Measurements from ENCODE around the gene NFYC.
A peak's percentile ranks its signal among the peaks of the same experiment; 100 is the strongest.
"Not testable (repeated sequence)": the region's sequence is repeated elsewhere in the genome, so short reads cannot be mapped to it uniquely, and the experiment has no call there.

Gene NFYC

DNA sequence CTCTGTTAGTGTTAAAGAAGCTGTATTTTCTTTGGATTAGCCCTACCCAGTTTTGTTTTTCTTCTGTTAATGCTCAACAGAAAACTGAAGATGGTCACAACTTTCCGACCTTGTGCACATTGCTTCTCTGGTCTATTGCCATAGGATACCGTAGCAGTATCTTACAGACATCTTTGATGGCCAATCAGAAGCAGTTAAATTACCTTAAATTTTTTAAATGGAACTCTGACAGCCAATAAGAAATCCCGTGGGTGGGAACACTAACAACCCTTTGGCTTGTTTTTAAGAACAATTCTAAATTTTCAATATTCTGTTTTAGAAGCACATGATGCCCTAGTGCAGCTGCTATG lies 17.2 kb downstream of the NFYC start:
- no peak for DNase-seq

DNA sequence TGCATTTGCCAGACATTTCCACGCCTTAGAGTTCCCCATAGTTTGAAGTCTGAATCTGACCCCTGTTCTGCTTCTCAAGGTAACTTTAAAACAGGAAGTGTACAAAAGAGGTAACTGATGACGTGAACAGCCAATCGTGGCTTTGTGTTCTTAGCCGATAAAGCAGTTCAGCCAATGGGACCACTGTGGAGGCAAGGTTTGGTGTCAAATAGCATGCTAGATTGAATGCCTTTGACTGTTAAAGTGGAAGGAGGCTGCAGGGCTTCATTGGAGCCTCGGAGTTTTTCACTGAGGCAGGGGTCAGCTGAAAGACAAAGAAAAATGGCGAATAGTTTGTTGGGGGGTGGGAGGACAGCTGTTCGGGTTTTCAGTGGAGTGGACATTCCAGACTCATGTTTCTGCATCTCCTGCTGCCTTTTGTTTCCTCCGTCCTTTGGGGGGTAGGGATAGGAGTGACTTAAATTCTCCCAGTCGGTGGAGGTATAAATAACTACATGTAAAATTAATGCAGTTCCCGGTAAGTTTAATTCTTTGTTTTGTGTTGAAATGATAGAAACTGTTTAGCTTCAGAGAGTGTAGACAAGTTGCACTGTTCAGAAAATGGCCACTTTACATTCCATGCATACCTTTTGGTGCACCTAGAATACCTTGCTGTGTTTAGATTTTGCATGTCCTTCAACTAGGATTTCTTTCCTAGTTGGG lies 17.7 kb downstream of the NFYC start:
- no peak for DNase-seq

DNA sequence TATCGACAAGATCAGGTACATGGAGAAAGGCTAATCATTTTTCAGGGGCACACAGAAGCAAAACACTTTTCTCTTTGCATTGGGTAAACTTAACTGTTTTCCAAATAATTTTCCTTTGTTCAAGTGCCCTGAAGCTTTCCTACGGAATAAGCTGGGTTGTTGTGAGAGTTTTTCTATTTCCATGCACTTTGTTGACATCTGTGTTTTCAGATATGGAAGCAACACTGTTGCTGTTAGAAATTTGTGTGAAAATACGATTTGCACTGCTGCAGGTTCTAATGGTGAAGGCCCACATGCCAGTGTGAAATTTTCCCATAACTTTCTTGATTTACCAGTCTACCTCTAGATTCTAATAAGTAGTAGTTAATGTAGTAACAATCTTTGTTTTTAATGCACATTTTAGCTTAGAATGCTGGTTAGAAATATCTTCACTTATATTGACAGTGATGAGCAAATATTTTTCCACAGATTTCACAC lies 18.3 kb downstream of the NFYC start:
- DNase-seq, result no peak

DNA sequence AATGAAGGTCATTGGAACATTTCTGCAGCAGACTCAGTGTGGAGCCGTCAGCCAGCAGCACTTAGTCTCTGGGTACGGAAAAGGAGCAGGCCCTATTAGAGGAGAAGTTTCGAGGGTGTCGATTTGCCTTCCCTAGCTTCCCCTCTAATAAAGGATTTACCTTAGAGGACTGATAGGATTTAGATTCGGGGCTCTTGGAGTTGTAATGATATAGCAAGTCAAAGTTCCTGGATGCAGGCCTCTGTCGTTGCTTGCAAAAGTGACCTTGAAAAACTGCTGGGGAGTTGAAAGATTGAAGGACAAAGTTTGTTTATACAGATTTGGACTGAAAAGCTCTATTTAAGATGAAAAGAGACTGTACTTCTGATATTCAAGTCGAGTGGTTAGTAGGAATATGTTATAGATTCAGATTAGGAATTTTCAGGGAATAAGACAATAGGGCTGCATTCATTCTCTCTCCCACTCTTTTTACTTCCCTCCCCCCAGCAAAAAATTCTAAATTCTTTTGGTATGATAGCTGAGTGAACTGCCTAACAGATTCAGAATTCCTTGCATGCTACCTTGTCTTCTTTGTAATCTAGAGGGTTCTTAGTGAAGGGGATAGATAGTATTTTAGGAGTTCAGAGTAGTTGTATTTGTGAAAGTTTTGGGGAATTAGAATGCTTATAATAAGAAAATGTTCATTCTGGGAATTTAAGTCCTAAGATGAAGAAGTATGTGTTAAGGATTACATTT lies 19.2 kb downstream of the NFYC start:
- no peak for DNase-seq

DNA sequence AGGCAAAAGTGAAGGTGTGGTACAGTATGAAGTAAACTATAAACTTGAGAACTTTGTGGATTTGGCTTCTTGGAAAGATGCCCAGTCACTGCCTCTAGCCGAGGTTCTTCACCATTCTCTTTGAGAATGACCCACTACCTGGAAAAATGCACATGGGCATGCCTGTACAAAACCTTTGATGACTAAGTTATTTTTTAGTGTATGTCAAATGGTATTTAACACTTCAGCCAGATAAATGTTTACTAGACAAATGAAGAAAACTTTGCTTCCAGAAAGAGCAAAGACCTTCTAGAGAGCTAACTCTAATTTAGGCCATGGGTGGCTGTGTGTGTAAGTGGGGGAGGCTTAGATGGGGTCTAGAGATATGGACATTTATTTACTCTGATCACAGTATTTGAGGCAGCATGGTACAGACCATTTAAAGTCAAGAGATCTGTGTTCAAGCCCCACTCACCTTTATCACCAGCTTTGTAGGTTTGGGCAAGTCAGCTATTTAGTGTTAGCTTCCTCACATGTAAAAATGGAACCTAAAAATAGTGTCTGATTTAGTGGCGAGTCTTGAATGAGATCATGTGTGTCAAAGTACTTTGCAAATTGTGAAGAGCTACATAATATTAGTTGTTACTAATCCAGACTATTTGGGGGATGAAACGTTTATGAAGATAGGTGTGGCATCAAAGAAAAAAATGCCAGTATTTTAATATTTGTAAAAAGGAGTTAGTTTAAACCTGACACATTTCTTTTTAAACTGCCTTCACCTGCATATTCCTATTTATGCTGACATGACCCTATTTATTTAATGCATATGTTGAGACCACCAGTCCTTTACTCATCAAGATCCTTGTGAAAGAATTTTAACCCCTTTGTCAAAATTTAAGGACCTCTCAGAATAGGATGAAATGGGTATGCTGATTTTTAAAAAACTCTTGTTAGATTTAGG lies 20.2 kb downstream of the NFYC start:
- DNase-seq, result no peak

DNA sequence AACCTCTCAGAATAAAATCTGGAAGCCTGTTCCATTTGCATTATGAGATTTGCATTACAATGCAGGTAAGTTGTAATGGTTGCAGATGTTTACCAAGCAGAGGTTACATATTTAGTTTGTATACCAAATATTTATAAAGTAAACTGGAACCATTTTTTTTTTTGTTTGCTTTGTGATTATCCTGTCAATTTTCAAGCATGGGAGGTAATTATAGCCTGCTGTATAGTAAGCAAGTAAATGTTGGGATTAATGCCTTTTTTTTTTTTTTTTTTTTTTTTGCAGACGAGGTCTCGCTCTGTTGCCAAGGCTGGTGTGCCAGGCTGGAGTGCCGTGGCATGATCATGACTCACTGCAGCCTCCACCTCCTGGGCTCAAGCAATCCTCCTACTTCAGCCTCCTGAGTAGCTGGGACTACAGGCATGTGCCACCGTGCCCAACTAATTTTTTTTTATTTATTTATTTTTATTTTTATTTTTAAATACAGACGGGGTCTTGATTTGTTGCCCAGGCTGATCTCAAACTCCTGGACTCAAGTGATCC lies 21.0 kb downstream of the NFYC start:
- no peak for DNase-seq

DNA sequence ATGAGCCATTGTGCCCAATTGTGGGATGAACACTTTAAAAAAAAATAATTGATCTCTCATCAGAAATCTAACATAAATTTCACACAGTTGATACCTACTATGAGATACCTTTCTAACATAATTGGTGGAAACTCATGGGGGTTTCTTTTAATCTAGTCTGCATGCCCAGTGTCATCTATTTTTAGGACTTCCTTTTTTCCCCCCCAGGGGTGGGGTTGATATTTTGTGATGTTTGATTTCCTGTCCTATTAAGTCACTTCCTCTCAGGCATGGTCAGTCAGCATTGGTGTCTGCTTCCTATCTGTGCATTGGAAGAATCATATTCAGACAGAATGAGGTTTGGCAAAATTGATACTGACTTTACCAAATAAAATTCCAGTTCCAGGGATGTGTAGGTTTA lies 21.5 kb downstream of the NFYC start:
- peak in 1 of 2 donors; percentile 69 for DNase-seq

DNA sequence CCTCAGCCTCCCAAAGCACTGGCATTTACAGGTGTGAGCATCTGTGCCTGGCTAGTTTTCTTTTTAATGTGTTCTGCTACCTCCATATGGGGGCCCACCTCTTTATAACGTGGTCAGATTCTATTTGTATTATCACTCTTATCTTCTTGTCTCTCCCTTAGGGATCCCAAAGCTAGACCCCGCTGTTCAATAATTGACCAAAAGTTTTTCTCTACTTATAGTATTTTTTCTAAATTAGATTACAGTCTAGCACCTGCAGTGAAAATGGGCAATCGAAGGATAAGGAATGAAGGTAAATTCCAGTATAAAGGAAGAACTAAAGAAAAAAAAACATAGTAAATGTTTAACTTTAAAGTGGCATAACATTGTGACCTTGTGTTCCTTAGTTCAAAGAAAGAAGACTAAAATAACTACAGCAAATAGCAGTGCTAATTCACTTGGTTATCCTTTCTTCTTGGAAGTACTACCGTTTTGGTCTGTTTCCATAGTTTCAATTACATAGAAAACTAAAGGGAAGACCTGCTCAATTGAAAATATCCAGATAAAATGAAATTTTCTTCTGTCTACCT lies 24.1 kb downstream of the NFYC start:
- no peak for DNase-seq

DNA sequence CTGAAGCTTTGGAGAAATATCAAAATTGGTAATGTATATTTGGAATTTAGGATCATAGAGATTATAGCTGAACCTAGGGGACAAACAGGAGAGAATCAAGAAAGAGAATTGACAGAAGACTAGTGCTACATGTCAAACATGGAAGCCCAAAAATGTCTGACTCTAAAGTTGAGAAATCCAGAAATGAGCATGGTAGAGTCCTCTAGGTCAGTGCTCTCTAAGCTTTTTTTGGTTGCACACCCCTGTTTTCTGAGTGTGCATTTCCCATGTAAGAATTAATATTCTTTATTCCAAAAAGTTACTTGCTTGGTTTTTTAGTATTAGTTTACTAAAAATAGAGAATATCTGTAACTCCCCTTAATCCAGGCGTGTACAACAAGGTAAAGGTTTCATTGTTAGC lies 25.6 kb downstream of the NFYC start:
- DNase-seq, result no peak

DNA sequence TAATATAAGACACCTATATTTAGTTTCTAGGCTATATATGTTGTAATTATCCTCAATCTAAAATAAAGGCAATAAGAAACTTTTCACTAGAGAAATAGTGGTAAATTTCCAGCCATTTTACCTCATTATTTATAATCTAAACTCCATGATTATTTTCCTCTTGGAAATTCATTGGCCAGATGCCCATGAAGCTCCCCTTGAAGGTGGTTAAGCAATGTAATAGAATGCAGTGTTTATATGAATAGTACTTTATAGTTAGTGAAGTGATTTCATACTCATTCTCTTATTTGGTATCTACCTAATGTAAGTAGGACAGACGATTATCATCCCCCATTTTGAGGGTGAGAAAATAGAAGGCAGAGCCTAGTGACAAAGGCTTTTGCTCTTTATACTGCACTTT lies 26.5 kb downstream of the NFYC start:
- no peak for DNase-seq

DNA sequence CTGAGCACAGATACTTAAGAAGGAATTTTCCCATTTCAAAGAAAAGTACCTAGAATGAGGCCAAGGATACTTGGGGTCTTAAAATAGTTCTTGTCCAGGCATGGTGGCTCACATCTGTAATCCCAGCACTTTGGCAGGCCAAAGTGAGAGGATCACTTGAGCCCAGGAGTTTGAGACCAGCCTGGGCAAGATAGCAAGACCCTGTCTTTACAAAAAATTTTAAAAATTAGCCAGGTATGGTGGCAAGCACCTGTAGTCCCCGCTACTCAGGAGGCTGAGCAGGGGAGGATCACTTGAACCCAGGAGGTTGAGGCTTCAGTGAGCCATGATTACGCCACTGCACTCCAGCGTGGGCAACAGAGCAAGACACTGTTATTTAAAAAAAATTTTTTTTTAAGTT lies 29.0 kb downstream of the NFYC start:
- no peak for DNase-seq

DNA sequence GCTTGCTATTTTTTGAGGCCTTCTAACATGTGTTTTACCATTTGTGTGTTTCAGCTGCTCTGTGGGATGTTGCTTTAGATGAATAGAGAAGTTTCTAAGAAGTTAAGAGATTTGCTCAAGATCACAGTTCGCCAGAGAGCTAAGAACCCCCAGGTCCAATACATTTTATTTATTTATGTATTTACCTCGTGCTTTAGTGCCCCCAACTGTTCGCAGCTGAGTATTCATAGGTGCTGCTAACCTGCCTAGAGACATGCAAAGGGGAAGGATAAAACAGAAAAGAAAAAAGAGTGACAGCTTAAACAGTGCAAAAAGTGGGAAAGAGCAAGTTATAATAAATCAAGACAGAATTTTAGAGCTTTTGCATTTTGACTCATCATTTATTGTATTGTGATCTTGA lies 31.1 kb downstream of the NFYC start:
- no peak for DNase-seq

DNA sequence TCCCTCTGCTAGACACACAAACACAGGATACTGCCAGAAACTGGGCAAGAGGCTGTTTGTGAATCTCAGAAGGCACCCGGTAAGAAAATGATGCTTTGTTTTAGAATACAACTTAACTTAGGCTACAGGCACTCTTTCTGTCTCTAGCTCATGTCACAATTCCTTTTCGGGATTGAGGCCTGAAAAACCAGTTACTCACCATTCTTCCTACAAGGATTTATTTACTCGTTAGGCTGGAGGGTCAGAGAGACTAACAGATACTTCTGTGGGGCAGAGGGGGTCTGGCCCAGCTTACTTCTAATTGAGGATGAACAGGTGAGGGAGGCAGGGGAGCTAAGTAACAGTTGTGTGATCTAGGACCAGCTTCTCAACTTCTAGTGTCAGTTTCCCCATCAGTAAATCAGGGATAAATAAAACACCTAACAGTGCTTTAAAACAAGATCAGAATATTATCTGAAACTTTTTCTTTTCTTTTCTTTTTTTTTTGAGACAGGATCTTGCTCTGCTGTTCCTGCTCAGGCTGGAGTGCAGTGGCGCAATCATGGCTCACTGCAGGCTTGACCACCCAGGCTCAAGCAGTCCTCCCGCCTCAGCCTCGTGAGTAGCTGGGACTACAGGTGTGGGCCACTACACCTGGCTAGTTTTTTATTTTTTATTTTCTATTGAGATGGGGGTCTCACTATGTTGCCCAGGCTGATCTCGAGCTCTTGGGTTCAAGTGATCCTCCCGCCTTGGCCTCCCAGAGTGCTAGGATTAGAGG lies 31.9 kb downstream of the NFYC start:
- DNase-seq, result no peak

DNA sequence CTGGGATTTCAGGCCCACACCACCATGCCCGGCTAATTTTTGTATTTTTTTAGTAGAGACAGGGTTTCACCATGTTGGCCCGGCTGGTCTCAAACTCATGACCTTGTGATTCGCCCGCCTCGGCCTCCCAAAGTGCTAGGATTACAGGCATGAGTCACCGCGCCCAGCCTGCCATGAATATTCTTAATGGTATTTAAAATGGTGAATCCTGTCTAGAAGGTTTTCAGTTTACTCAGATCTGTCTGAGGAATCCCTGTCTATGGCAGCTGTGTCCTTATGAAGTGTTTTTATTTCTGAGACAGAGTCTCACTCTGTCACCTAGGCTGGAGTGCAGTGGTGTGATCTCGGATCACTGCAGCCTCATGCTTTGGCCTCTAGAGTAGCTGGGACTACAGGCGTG lies 36.2 kb downstream of the NFYC start:
- DNase-seq, result not testable (repeated sequence)

DNA sequence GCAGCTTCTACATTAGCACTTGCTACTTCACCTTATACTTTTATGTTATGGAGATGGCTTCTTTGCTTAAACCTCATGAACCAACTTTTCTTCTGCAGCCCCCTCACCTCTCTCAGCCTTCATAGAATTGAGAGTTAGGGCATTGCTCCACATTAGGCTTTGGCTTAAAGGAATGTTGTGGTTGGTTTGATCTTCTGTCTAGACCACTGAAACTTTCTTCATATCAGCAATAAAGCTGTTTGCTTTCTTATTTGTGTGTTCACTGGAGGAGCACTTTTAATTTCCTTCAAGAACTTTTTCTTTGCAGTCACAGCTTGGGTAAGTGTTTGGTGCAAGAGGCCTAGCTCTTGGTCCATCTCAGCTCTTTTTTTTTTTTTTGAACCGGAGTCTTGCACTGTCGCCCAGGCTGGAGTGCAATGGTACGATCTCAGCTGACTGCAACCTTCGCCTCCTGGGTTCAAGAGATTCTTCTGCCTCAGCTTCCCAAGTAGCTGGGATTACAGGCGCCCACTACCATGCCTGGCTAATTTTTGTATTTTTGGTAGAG lies 37.9 kb downstream of the NFYC start:
- not testable (repeated sequence) for DNase-seq

DNA sequence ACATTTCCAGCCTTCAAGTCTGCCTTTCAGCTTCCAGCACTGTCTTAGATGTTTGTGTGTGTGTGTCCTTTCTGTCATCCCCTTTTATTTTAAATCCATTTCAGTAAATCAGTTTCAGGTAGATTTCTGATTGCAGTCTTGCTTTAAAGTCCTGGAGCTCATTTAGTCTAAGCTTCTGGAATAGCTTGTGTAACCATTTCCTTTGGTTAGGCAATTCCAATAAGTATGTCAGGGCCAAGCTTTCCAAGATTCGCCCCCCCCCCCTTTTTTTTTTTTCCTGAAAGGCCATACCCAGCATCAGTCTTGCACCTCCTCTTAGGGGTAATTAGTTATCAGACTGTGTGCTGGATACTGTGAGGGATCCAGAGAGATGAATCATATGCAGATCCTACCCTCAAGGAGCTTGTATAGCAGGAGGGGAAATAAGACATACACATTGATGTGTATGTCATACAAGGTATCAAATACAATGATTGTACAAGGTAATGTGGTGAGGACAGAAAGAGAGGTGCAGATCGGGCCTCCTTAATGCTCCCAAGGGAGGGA lies 41.3 kb downstream of the NFYC start:
- no peak for DNase-seq

DNA sequence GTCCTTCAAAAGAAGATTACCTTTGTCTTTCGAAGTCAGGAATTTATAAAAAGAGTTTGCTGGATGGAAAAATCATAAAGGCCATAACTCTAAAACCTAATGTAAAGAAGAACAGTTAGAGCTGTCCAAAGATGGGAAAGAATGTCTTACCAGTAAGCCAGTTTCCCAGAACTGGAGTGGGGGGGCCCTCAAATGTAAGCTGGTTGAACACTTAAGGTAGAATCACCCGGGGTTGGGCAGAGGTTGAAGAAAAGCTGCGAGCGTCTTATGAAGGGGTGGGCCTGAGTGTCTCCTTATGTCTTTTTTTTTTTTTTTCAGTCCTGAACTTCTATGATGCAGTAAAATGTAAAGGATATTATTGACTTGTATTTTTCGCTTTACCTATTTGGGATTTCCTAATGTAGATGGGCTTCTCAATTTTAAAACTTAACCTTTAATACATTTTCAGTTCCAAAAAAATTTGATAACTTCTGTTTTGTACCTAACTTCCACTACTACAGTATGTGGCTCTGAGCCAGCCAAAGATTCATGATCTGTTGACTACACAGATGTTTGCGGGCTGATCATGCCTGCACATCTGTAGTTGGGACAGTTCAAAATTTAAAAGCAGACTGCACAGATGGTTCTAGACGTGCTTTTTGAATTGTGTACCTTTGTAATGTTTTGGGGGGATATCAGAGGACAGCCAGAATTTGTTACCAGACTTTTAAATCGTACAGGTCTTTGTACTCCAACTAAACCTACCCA lies 43.6 kb downstream of the NFYC start:
- no peak for DNase-seq

DNA sequence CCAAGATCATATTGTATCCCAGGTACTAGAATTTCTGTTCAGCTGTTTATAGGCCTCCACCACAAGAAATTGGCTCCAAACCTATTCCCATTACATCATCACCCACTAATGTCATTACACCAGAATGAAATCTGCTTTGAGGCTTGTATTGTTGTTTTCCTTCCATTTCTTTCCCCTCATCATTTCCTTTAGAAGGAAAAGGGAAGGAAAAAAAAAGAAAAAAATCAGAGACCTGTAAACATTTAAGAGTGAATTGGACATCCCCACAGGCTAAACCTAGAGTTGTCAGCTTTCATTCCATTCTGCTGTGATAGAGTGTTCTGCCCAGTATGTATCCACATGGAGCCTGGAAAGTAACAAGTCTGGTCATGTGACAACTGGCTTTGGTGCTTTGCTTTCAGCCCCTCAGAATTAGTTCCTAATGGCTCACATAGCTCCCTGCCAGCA lies 44.6 kb downstream of the NFYC start:
- DNase-seq, result no peak

DNA sequence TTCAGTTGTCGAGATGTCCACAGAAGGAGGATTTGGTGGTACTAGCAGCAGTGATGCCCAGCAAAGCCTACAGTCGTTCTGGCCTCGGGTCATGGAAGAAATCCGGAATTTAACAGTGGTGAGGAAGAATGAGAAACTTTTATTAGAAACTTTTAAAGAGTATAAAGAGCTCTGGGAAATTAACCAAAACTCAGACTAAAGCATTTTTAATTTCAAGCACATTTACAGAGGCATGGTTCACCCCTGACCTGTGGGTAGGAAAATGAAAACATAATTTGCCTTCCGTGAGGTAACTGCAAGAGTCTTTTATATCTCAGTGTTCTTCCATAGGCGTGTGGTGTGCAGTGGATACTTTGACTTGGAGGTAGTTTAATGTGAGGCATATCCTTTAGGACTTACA lies 47.3 kb downstream of the NFYC start:
- no peak for DNase-seq

DNA sequence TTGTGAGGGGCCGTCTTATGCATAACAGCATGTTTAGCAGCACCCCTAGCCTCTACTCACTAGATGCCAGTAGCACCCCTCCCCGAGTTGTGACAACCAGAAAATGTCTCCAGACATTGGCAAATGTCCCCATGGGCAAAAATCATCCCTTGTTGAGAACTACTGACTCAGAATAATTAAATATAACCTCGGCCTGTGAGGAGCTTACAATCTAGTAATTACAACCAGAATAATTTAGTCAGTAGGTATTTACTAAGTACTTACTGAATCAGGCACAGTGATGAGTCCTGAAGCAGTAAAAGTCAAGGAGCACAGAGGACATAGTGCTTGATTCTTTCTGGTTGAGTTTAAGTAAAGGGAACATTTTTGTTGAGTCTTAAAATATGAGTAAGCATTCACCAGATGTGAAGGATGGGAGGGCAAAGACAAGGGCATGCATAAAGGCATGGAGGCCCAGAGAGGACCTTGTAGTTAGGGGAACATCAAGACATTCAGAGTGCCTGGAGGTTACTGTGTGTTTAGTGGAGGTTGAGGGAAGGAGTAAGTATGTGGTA lies 48.0 kb downstream of the NFYC start:
- no peak for DNase-seq
